Sigmoid colon (tissue), 7 donors: Measurements from ENCODE around the gene RTN4. TPM values are rescaled to one million over a fixed set of nuclear protein-coding genes. Genes with fewer than 3 reads are reported as not detected.

Source experiments
- DNase-seq: peaks from one replicate; pipeline ENCODE4 v3.0.0-alpha.2; 2019
- H3K27ac ChIP-seq, 4 donors: fragments of 200-600 bp; sonication (generic); one replicate each; pipeline ENCODE4 v1.5.1; 2016 to 2019; ENCODE audit warnings: mild to moderate bottlenecking in 1 of 4
- H3K27me3 ChIP-seq, 3 donors: fragments of 200-600 bp; sonication (generic); one replicate each; pipeline ENCODE4 v1.5.1; 2019; ENCODE audit warnings: mild to moderate bottlenecking in 1 of 3
- H3K36me3 ChIP-seq, 4 donors: fragments of 200-600 bp; sonication (generic); one replicate each; pipeline ENCODE4 v1.5.1; 2016 to 2019
- H3K4me1 ChIP-seq, 4 donors: fragments of 200-600 bp; sonication (generic); one replicate each; pipeline ENCODE4 v1.5.1; 2017 to 2019
- H3K4me3 ChIP-seq, 4 donors: fragments of 200-600 bp; sonication (generic); one replicate each; pipeline ENCODE4 v1.5.1; 2017 to 2019; ENCODE audit warnings: mild to moderate bottlenecking in 2 of 4, moderate library complexity in 1 of 4
- H3K9me3 ChIP-seq, 4 donors: fragments of 200-600 bp in 3 of 4; sonication (generic) in 3 of 4; one replicate each; pipeline versions ENCODE4 v1.5.1 to v1.6.1; 2013 to 2019
- CTCF ChIP-seq, 4 experiments: fragments of 450-650 bp in 3 of 4; fragments of 200-600 bp in 1 of 4; IDR thresholded peaks; one replicate each; pipeline ENCODE4 v1.5.1; 2016 to 2019; ENCODE audit warnings: antibody characterized with exemption in 4 of 4, mild to moderate bottlenecking in 3 of 4, moderate library complexity in 2 of 4
- EP300 ChIP-seq, 4 donors: sonication (generic); formaldehyde crosslinking; IDR thresholded peaks; one replicate each; pipeline ENCODE4 v1.6.1; 2017; ENCODE audit warnings: antibody characterized with exemption in 4 of 4
- POLR2A ChIP-seq, 2 donors: fragments of 450-650 bp; IDR thresholded peaks; one replicate each; pipeline ENCODE4 v1.6.1; 2016; ENCODE audit warnings: antibody characterized with exemption in 2 of 2, mild to moderate bottlenecking in 2 of 2, moderate library complexity in 2 of 2
- POLR2AphosphoS5 ChIP-seq, 4 donors: sonication (generic); formaldehyde crosslinking; IDR thresholded peaks; one replicate each; pipeline ENCODE4 v1.6.1; 2017; ENCODE audit warnings: antibody characterized with exemption in 4 of 4
- WGBS, 2 donors: extraction: QIAGEN DNeasy Blood & Tissue Kit; methylation state at CpG; one replicate each; pipeline ENCODE4 v1.1.7; 2013; 5-methylcytosine and 5-hydroxymethylcytosine counted together
- intact Hi-C: fragments of 100-400 bp; cut with DNase I; formaldehyde crosslinking; loops from one replicate; pipeline ENCODE4 v1.15.1; 2023
- polyA plus RNA-seq, 3 donors: library from polyadenylated mRNA; stranded (reverse); fragments of 200-250 nt; gene quantifications; one replicate each; pipeline ENCODE4 v1.2.3, GENCODE V29; 2013
- total RNA-seq, 4 donors: library from RNA; depleted of rRNA; stranded (reverse); fragments of >200 nt; gene quantifications; one replicate each; pipeline ENCODE4 v1.1.0, GENCODE V29; 2016
- donor health status: healthy with polysubstance abuse.
- donor health status: Bipolar disorder and iron deficiency.
- donor health status: healthy.

RTN4 gene
- total and polyA plus RNA-seq, 7 donors: 54.1 to 264 (median 153) TPM

- WGBS, 2 donors: 85 to 88% methylated on average over 8 of the region's 8 CpGs
- H3K36me3 ChIP-seq: no peaks in the 10 kb centered on the region
- no peak overlapping the region for H3K27ac ChIP-seq
- H3K27me3 ChIP-seq: no peaks in the 10 kb centered on the region
- no peak overlapping the region for H3K4me3 ChIP-seq
- H3K9me3 ChIP-seq: no peaks in the 10 kb centered on the region
- H3K4me1 ChIP-seq: peaks cover 0 to 9% (median 2%) of the 10 kb centered on the region in 4 donors
- TF ChIP-seq CTCF (IDR thresholded peaks at IDR 0.05) (no peak), EP300 (IDR thresholded peaks at IDR 0.05) (no peak), POLR2A (IDR thresholded peaks at IDR 0.05) (no peak), POLR2AphosphoS5 (IDR thresholded peaks at IDR 0.05) (no peak)
- DNase-seq: no peak
- intact Hi-C loops: no loop called here
Observed at GRCh38 chr2:54954158-54954557, 96.1 kb downstream of the RTN4 start.

GRCh38 chr2:54952978-54953456, 97.2 kb downstream of the RTN4 start:
- WGBS, 2 donors: 22 to 53% methylated on average over 9 of the region's 9 CpGs
- H3K4me1 ChIP-seq: peaks cover 0 to 9% (median 2%) of the 10 kb centered on the region in 4 donors
- no peak overlapping the region for H3K4me3 ChIP-seq
- DNase-seq: no peak
- no peak overlapping the region for H3K27ac ChIP-seq
- no peaks in the 10 kb centered on the region for H3K36me3 ChIP-seq
- no peak for TF ChIP-seq POLR2AphosphoS5 (IDR thresholded peaks at IDR 0.05)
- no peak for TF ChIP-seq POLR2A (IDR thresholded peaks at IDR 0.05)
- no peak for TF ChIP-seq CTCF (IDR thresholded peaks at IDR 0.05)
- TF ChIP-seq EP300 (IDR thresholded peaks at IDR 0.05): no peak
- intact Hi-C loops: no loop called here
- H3K9me3 ChIP-seq: no peaks in the 10 kb centered on the region
- H3K27me3 ChIP-seq: no peaks in the 10 kb centered on the region

GRCh38 chr2:54952425-54952824, 97.8 kb downstream of the RTN4 start:
- no peak overlapping the region for H3K4me3 ChIP-seq
- intact Hi-C loops: no loop called here
- H3K27ac ChIP-seq: no peak overlapping the region
- TF ChIP-seq CTCF (IDR thresholded peaks at IDR 0.05): no peak
- no peak for TF ChIP-seq POLR2A (IDR thresholded peaks at IDR 0.05)
- no peak for TF ChIP-seq POLR2AphosphoS5 (IDR thresholded peaks at IDR 0.05)
- TF ChIP-seq EP300 (IDR thresholded peaks at IDR 0.05): no peak
- peaks cover 0 to 9% (median 2%) of the 10 kb centered on the region in 4 donors for H3K4me1 ChIP-seq
- no peaks in the 10 kb centered on the region for H3K9me3 ChIP-seq
- no peak for DNase-seq
- H3K36me3 ChIP-seq: no peaks in the 10 kb centered on the region
- H3K27me3 ChIP-seq: no peaks in the 10 kb centered on the region
- WGBS, 2 donors: 78 to 84% methylated on average over 5 of the region's 5 CpGs

GRCh38 chr2:54950811-54951210, 99.4 kb downstream of the RTN4 start:
- no peaks in the 10 kb centered on the region for H3K27me3 ChIP-seq
- no peak overlapping the region for H3K27ac ChIP-seq
- H3K4me1 ChIP-seq: peaks cover 0 to 7% (median 0%) of the 10 kb centered on the region in 4 donors
- H3K9me3 ChIP-seq: no peaks in the 10 kb centered on the region
- DNase-seq: no peak
- H3K4me3 ChIP-seq: no peak overlapping the region
- TF ChIP-seq POLR2AphosphoS5 (IDR thresholded peaks at IDR 0.05) (no peak), POLR2A (IDR thresholded peaks at IDR 0.05) (no peak), CTCF (IDR thresholded peaks at IDR 0.05) (no peak), EP300 (IDR thresholded peaks at IDR 0.05) (no peak)
- 94% methylated on average over 3 of the region's 3 CpGs for WGBS, 2 donors
- no peaks in the 10 kb centered on the region for H3K36me3 ChIP-seq
- intact Hi-C loops: no loop called here

DNA sequence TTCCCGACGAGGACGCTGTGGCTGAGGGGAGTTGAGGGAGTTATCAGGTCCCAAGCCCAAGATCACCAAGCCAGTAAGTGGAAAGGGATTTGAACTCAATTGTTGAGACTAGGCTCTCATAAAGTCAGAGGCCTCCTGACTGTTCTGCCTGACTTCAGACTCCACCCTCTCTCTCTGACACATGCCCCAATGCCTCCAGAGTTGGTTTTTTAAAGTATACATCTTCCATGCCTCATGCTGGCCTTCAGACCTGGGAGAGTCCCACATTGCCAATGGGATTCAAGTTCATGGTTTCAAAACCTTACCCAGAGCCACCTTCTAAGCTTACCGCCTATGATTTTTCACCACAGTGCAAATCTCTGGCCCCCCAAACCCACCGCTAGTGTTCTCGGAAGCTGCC, 100.8 kb downstream of the RTN4 start:
- no peaks in the 10 kb centered on the region for H3K9me3 ChIP-seq
- no peaks in the 10 kb centered on the region for H3K36me3 ChIP-seq
- TF ChIP-seq EP300 (IDR thresholded peaks at IDR 0.05) (no peak), CTCF (IDR thresholded peaks at IDR 0.05) (no peak), POLR2AphosphoS5 (IDR thresholded peaks at IDR 0.05) (no peak), POLR2A (IDR thresholded peaks at IDR 0.05) (no peak)
- intact Hi-C loops: no loop called here
- no peak for DNase-seq
- H3K27ac ChIP-seq: no peak overlapping the region
- H3K4me3 ChIP-seq: no peak overlapping the region
- H3K27me3 ChIP-seq: no peaks in the 10 kb centered on the region
- WGBS, 2 donors: 96 to 98% methylated on average over 6 of the region's 6 CpGs
- H3K4me1 ChIP-seq: peaks cover 0 to 9% (median 0%) of the 10 kb centered on the region in 4 donors
